ENCODE data around the gene PRG2. TPM values are rescaled to one million over a fixed set of nuclear protein-coding genes. Genes with fewer than 3 reads are reported as not detected.
A peak's percentile ranks its signal among the peaks of the same experiment; 100 is the strongest.
"Not testable (repeated sequence)": the region's sequence is repeated elsewhere in the genome, so short reads cannot be mapped to it uniquely, and the experiment has no call there.

The PRG2 gene
- total and polyA plus RNA-seq, 3 experiments from 2014 or later: 0.44 TPM; not detected in 2

GRCh38 chr11:57407010-57407920, 16.8 kb upstream of the PRG2 start:
- Mint-ChIP-seq H3K27me3 (no peaks in the 10 kb centered on the region), H3K9me3 (no peaks in the 10 kb centered on the region), H3K36me3 (peaks cover 10 to 60% (median 24%) of the 10 kb centered on the region in 3 donors), H3K4me1 (peaks cover 9 to 13% (median 9%) of the 10 kb centered on the region in 3 donors), H3K27ac (peak overlapping the region in 5 of 8 donors; percentile 42 to 73 (median 61)), H3K4me3 (no peak overlapping the region)
- H3K9me3 ChIP-seq (ENCODE audit: low read length): no peaks in the 10 kb centered on the region
- no peak overlapping the region for H3K4me3 ChIP-seq (ENCODE audit: low read length)
- no peaks in the 10 kb centered on the region for H3K27me3 ChIP-seq (ENCODE audit: insufficient read depth, low read length, poor library complexity, severe bottlenecking)
- peaks cover 8% of the 10 kb centered on the region for H3K36me3 ChIP-seq (ENCODE audit: insufficient read depth, low read length)
- no peaks in the 10 kb centered on the region for H3K4me1 ChIP-seq (ENCODE audit: insufficient read depth, low read length)
- H3K27ac ChIP-seq (ENCODE audit: low read depth, low read length): no peak overlapping the region
- DNase-seq: no peak
- ChIA-PET CTCF (no interaction called here), POLR2A (no interaction called here)

- Histone ChIP-seq H3K27me3 (ENCODE audit: insufficient read depth, low read length, poor library complexity, severe bottlenecking) (no peaks in the 10 kb centered on the region), H3K9me3 (ENCODE audit: low read length) (no peaks in the 10 kb centered on the region), H3K36me3 (ENCODE audit: insufficient read depth, low read length) (peaks cover 8% of the 10 kb centered on the region), H3K4me1 (ENCODE audit: insufficient read depth, low read length) (no peaks in the 10 kb centered on the region), H3K27ac (ENCODE audit: low read depth, low read length) (no peak overlapping the region), H3K4me3 (ENCODE audit: low read length) (no peak overlapping the region)
- CTCF ChIA-PET: no interaction called here
- H3K27me3 Mint-ChIP-seq: no peaks in the 10 kb centered on the region
- peaks cover 9 to 13% (median 9%) of the 10 kb centered on the region in 3 donors for H3K4me1 Mint-ChIP-seq
- H3K4me3 Mint-ChIP-seq: no peak overlapping the region
- POLR2A ChIA-PET: no interaction called here
- H3K9me3 Mint-ChIP-seq: no peaks in the 10 kb centered on the region
- H3K36me3 Mint-ChIP-seq: peaks cover 10 to 53% (median 20%) of the 10 kb centered on the region in 3 donors
- no peak for DNase-seq
- peak overlapping the region in 4 of 8 donors; percentile 18 to 70 (median 54) for H3K27ac Mint-ChIP-seq
These were observed 16.0 kb upstream of the PRG2 start for GRCh38 chr11:57406337-57406904.

- H3K9me3 Mint-ChIP-seq: no peaks in the 10 kb centered on the region
- Histone ChIP-seq H3K9me3 (ENCODE audit: low read length) (no peaks in the 10 kb centered on the region), H3K4me1 (ENCODE audit: insufficient read depth, low read length) (no peaks in the 10 kb centered on the region), H3K36me3 (ENCODE audit: insufficient read depth, low read length) (peaks cover 8% of the 10 kb centered on the region), H3K27me3 (ENCODE audit: insufficient read depth, low read length, poor library complexity, severe bottlenecking) (no peaks in the 10 kb centered on the region), H3K4me3 (ENCODE audit: low read length) (no peak overlapping the region), H3K27ac (ENCODE audit: low read depth, low read length) (no peak overlapping the region)
- DNase-seq: no peak
- POLR2A ChIA-PET: interaction anchor here (0.6 kb wide), 1 partner anchor 304 kb away, joined by 8 read pairs; no protein-coding TSS in a partner anchor
- no peak overlapping the region for H3K4me3 Mint-ChIP-seq
- H3K27me3 Mint-ChIP-seq: no peaks in the 10 kb centered on the region
- CTCF ChIA-PET: no interaction called here
- H3K36me3 Mint-ChIP-seq: peaks cover 5 to 47% (median 20%) of the 10 kb centered on the region in 3 donors
- H3K27ac Mint-ChIP-seq: peak overlapping the region in 2 of 8 donors; percentile 70 to 80
- H3K4me1 Mint-ChIP-seq: peaks cover 9 to 13% (median 9%) of the 10 kb centered on the region in 3 donors
These were observed 14.9 kb upstream of the PRG2 start for GRCh38 chr11:57405271-57405860.

- ChIA-PET POLR2A (no interaction called here), CTCF (interaction anchor here (2.1 kb wide), 1 partner anchor 54 kb away, joined by 4 read pairs; no protein-coding TSS in a partner anchor)
- H3K36me3 ChIP-seq (ENCODE audit: insufficient read depth, low read length): peaks cover 4% of the 10 kb centered on the region
- no peak overlapping the region for H3K4me3 Mint-ChIP-seq
- H3K4me1 Mint-ChIP-seq: peaks cover 9 to 13% (median 9%) of the 10 kb centered on the region in 3 donors
- no peaks in the 10 kb centered on the region for H3K4me1 ChIP-seq (ENCODE audit: insufficient read depth, low read length)
- H3K9me3 Mint-ChIP-seq: no peaks in the 10 kb centered on the region
- no peaks in the 10 kb centered on the region for H3K27me3 ChIP-seq (ENCODE audit: insufficient read depth, low read length, poor library complexity, severe bottlenecking)
- DNase-seq: no peak
- no peak overlapping the region for H3K27ac Mint-ChIP-seq
- H3K9me3 ChIP-seq (ENCODE audit: low read length): no peaks in the 10 kb centered on the region
- no peak overlapping the region for H3K27ac ChIP-seq (ENCODE audit: low read depth, low read length)
- peaks cover 5 to 32% (median 17%) of the 10 kb centered on the region in 3 donors for H3K36me3 Mint-ChIP-seq
- no peaks in the 10 kb centered on the region for H3K27me3 Mint-ChIP-seq
- no peak overlapping the region for H3K4me3 ChIP-seq (ENCODE audit: low read length)
These were observed 13.3 kb upstream of the PRG2 start for GRCh38 chr11:57403802-57404147.

- POLR2A ChIA-PET, H3K27ac Mint-ChIP-seq: not testable (repeated sequence)
- CTCF ChIA-PET: interaction anchor here (2.1 kb wide), 1 partner anchor 54 kb away, joined by 4 read pairs; no protein-coding TSS in a partner anchor
These were observed 12.8 kb upstream of the PRG2 start for GRCh38 chr11:57403003-57403801.

GRCh38 chr11:57402188-57403002, 11.9 kb upstream of the PRG2 start:
- Mint-ChIP-seq H3K27me3 (no peaks in the 10 kb centered on the region), H3K4me1 (peaks cover 9 to 12% (median 9%) of the 10 kb centered on the region in 3 donors), H3K4me3 (no peak overlapping the region), H3K36me3 (peaks cover 5 to 18% (median 10%) of the 10 kb centered on the region in 3 donors), H3K9me3 (no peaks in the 10 kb centered on the region), H3K27ac (no peak overlapping the region)
- Histone ChIP-seq H3K27ac (ENCODE audit: low read depth, low read length) (no peak overlapping the region), H3K4me1 (ENCODE audit: insufficient read depth, low read length) (no peaks in the 10 kb centered on the region), H3K36me3 (ENCODE audit: insufficient read depth, low read length) (no peaks in the 10 kb centered on the region), H3K9me3 (ENCODE audit: low read length) (no peaks in the 10 kb centered on the region), H3K4me3 (ENCODE audit: low read length) (no peak overlapping the region), H3K27me3 (ENCODE audit: insufficient read depth, low read length, poor library complexity, severe bottlenecking) (no peaks in the 10 kb centered on the region)
- DNase-seq: no peak
- CTCF ChIA-PET: interaction anchor here (2.1 kb wide), 1 partner anchor 55 kb away, joined by 4 read pairs; no protein-coding TSS in a partner anchor
- POLR2A ChIA-PET: no interaction called here

More at GRCh38 chr11:57403003-57403801, 12.8 kb upstream of the PRG2 start:
- not testable (repeated sequence) for H3K9me3 Mint-ChIP-seq; H3K27me3 Mint-ChIP-seq; H3K9me3 ChIP-seq (ENCODE audit: low read length); H3K4me3 ChIP-seq (ENCODE audit: low read length); H3K36me3 ChIP-seq (ENCODE audit: insufficient read depth, low read length); H3K4me3 Mint-ChIP-seq; H3K4me1 ChIP-seq (ENCODE audit: insufficient read depth, low read length); H3K27me3 ChIP-seq (ENCODE audit: insufficient read depth, low read length, poor library complexity, severe bottlenecking); DNase-seq; H3K27ac ChIP-seq (ENCODE audit: low read depth, low read length)
- peaks cover 9 to 13% (median 9%) of the 10 kb centered on the region in 3 donors for H3K4me1 Mint-ChIP-seq
- H3K36me3 Mint-ChIP-seq: peaks cover 5 to 26% (median 17%) of the 10 kb centered on the region in 3 donors

GRCh38 chr11:57399972-57400578, 9.6 kb upstream of the PRG2 start:
- Histone ChIP-seq H3K27ac (ENCODE audit: low read depth, low read length) (no peak overlapping the region), H3K9me3 (ENCODE audit: low read length) (no peaks in the 10 kb centered on the region), H3K27me3 (ENCODE audit: insufficient read depth, low read length, poor library complexity, severe bottlenecking) (no peaks in the 10 kb centered on the region), H3K36me3 (ENCODE audit: insufficient read depth, low read length) (no peaks in the 10 kb centered on the region), H3K4me1 (ENCODE audit: insufficient read depth, low read length) (no peaks in the 10 kb centered on the region), H3K4me3 (ENCODE audit: low read length) (no peak overlapping the region)
- Mint-ChIP-seq H3K27ac (no peak overlapping the region), H3K9me3 (no peaks in the 10 kb centered on the region), H3K4me3 (no peak overlapping the region), H3K4me1 (no peaks in the 10 kb centered on the region), H3K36me3 (peaks cover 0 to 2% (median 0%) of the 10 kb centered on the region in 3 donors), H3K27me3 (no peaks in the 10 kb centered on the region)
- ChIA-PET CTCF (interaction anchor here (1.6 kb wide), 1 partner anchor 58 kb away, joined by 4 read pairs; no protein-coding TSS in a partner anchor), POLR2A (no interaction called here)
- no peak for DNase-seq
